H1 (cell line): ENCODE measurements around the gene SV2B. TPM values are rescaled to one million over a fixed set of nuclear protein-coding genes. Genes with fewer than 3 reads are reported as not detected.

Experiments used
- CTCF ChIA-PET: fragments of 300-600 bp; sonication (Branson Sonifier 250); formaldehyde crosslinking; loops from one replicate; lab custom pipeline; 2021; ENCODE audit not compliant: partially characterized antibody; lab: Charles Lee
- POLR2A ChIA-PET: fragments of 300-600 bp; sonication (Branson Sonifier 250); formaldehyde crosslinking; loops from one replicate; lab custom pipeline; 2021; ENCODE audit warnings: inconsistent platforms; ENCODE audit not compliant: partially characterized antibody; lab: Charles Lee
- DNase-seq, 2 experiments: peaks; one replicate each; pipeline versions ENCODE4 v3.0.0 to v3.0.0-alpha.2; 2010 to 2022; ENCODE audit warnings: low spot score in 2 of 2, low read depth in 1 of 2, mixed read lengths in 1 of 2
- FAIRE-seq: peaks from 2 replicates; lab custom pipeline; 2011; peaks lifted over from hg19 to GRCh38; lab: Jason Lieb, UNC
- H2AFZ ChIP-seq: 2 replicates; pipeline ENCODE4 v1.8.1; 2012; ENCODE audit warnings: low read length, inconsistent platforms
- H2AK5ac ChIP-seq: 2 replicates; pipeline ENCODE4 v1.6.1; 2013; ENCODE audit warnings: low read depth, low read length
- H2BK120ac ChIP-seq: replicated peaks from 2 replicates; pipeline ENCODE3; 2013; ENCODE audit warnings: low read depth, low read length, inconsistent platforms
- H2BK12ac ChIP-seq: 2 replicates; pipeline ENCODE4 v1.6.1; 2013; ENCODE audit warnings: low read depth, low read length
- H2BK15ac ChIP-seq: 2 replicates; pipeline ENCODE4 v1.6.1; 2013; ENCODE audit warnings: low read length
- H2BK20ac ChIP-seq: 2 replicates; pipeline ENCODE4 v1.6.1; 2013; ENCODE audit warnings: low read length
- H2BK5ac ChIP-seq: 2 replicates; pipeline ENCODE4 v1.6.1; 2013; ENCODE audit warnings: low read depth, low read length
- H3K14ac ChIP-seq: 2 replicates; pipeline ENCODE4 v1.6.1; 2013; ENCODE audit warnings: inconsistent platforms; ENCODE audit not compliant: insufficient read length
- H3K18ac ChIP-seq: 2 replicates; pipeline ENCODE4 v1.6.1; 2013; ENCODE audit warnings: low read length; ENCODE audit errors: extremely low read depth
- H3K23ac ChIP-seq: 2 replicates; pipeline ENCODE4 v1.6.1; 2013; ENCODE audit warnings: inconsistent platforms; ENCODE audit not compliant: insufficient read length
- H3K23me2 ChIP-seq: 2 replicates; pipeline ENCODE4 v1.6.1; 2013; ENCODE audit warnings: low read depth, low read length
- H3K27ac ChIP-seq: 2 replicates; pipeline ENCODE4 v1.6.1; 2011; ENCODE audit warnings: low read depth, low read length, inconsistent platforms
- H3K27me3 ChIP-seq, 4 experiments: replicated peaks in 1 of 4; 1 replicate in 1 of 4; 2 replicates in 3 of 4; pipeline versions ENCODE4 v1.6.1 to v1.8.1; 2011 to 2013; ENCODE audit warnings: low read length in 3 of 4, mild to moderate bottlenecking in 3 of 4, inconsistent platforms in 2 of 4, mixed read lengths in 2 of 4, moderate library complexity in 1 of 4; ENCODE audit not compliant: control insufficient read depth in 3 of 4, insufficient read depth in 3 of 4; ENCODE audit errors: extremely low read depth in 1 of 4
- H3K36me3 ChIP-seq, 4 experiments: 2 replicates each; pipeline versions ENCODE4 v1.6.1 to v1.8.1; 2011 to 2013; ENCODE audit warnings: mild to moderate bottlenecking in 4 of 4, low read length in 3 of 4, moderate library complexity in 2 of 4, control low read depth in 1 of 4, inconsistent platforms in 1 of 4; ENCODE audit not compliant: insufficient read depth in 4 of 4, control insufficient read depth in 2 of 4
- H3K4ac ChIP-seq: replicated peaks from 2 replicates; pipeline ENCODE3; 2013; ENCODE audit warnings: low read length, low read depth, mixed read lengths, inconsistent platforms; ENCODE audit not compliant: insufficient read length
- H3K4me1 ChIP-seq, 4 experiments: replicated peaks in 1 of 4; 1 replicate in 1 of 4; 2 replicates in 3 of 4; pipeline versions ENCODE4 v1.6.1 to v1.8.1; 2011 to 2013; ENCODE audit warnings: low read length in 3 of 4, inconsistent platforms in 2 of 4, mixed read lengths in 1 of 4; ENCODE audit not compliant: insufficient read depth in 4 of 4, control insufficient read depth in 3 of 4
- H3K4me2 ChIP-seq, 2 experiments: 2 replicates each; pipeline versions ENCODE4 v1.6.1 to v1.8.1; 2011 to 2013; ENCODE audit warnings: low read depth in 2 of 2, low read length in 2 of 2, control low read depth in 1 of 2, inconsistent platforms in 1 of 2, mild to moderate bottlenecking in 1 of 2; ENCODE audit not compliant: insufficient read depth in 1 of 2
- H3K4me3 ChIP-seq, 4 experiments: fragments of 200-600, 300-600 bp in 1 of 4; sonication (generic), shearing (Covaris generic), sonication (Bioruptor Twin) in 1 of 4; 2 replicates each; pipeline versions ENCODE4 v1.5.1 to v1.8.1; 2011 to 2016; ENCODE audit warnings: low read length in 4 of 4, low read depth in 3 of 4, control low read depth in 2 of 4, inconsistent platforms in 2 of 4, mild to moderate bottlenecking in 2 of 4, mixed read lengths in 1 of 4, moderate library complexity in 1 of 4; ENCODE audit not compliant: insufficient read depth in 2 of 4; ENCODE audit errors: extremely low read depth in 1 of 4
- H3K56ac ChIP-seq: replicated peaks from 2 replicates; pipeline ENCODE3; 2013; ENCODE audit warnings: low read depth, mild to moderate bottlenecking, mixed read lengths, low read length, inconsistent platforms; ENCODE audit not compliant: insufficient read length
- H3K79me1 ChIP-seq: 2 replicates; pipeline ENCODE4 v1.6.1; 2013; ENCODE audit warnings: low read depth, low read length, control low read depth
- H3K79me2 ChIP-seq, 2 experiments: 2 replicates each; pipeline versions ENCODE4 v1.6.1 to v1.8.1; 2012 to 2013; ENCODE audit warnings: low read length in 2 of 2, mild to moderate bottlenecking in 2 of 2, inconsistent platforms in 1 of 2; ENCODE audit not compliant: insufficient read depth in 2 of 2, control insufficient read depth in 1 of 2
- H3K9ac ChIP-seq, 4 experiments: replicated peaks in 1 of 4; 1 replicate in 1 of 4; 2 replicates in 3 of 4; pipeline versions ENCODE4 v1.6.1 to v1.8.1; 2011 to 2013; ENCODE audit warnings: low read depth in 3 of 4, low read length in 3 of 4, control low read depth in 2 of 4, mild to moderate bottlenecking in 2 of 4, moderate library complexity in 2 of 4, inconsistent platforms in 1 of 4; ENCODE audit errors: extremely low read depth in 1 of 4
- H3K9me3 ChIP-seq, 2 experiments: 2 replicates each; pipeline versions ENCODE4 v1.6.1 to v1.8.1; 2012 to 2013; ENCODE audit warnings: mild to moderate bottlenecking in 2 of 2, moderate library complexity in 2 of 2, control low read depth in 1 of 2, inconsistent platforms in 1 of 2, low read depth in 1 of 2, low read length in 1 of 2, mixed read lengths in 1 of 2; ENCODE audit not compliant: insufficient read depth in 2 of 2
- H4K20me1 ChIP-seq, 2 experiments: replicated peaks in 1 of 2; 2 replicates each; pipeline versions ENCODE3 to v1.8.1; 2011 to 2013; ENCODE audit warnings: inconsistent platforms in 2 of 2, low read length in 2 of 2, mild to moderate bottlenecking in 1 of 2; ENCODE audit not compliant: insufficient read depth in 2 of 2, control insufficient read depth in 1 of 2
- H4K5ac ChIP-seq: 2 replicates; pipeline ENCODE4 v1.6.1; 2013; ENCODE audit warnings: low read length, low read depth, mixed read lengths, inconsistent platforms; ENCODE audit not compliant: insufficient read length
- H4K8ac ChIP-seq: 2 replicates; pipeline ENCODE4 v1.8.0; 2013; ENCODE audit warnings: mild to moderate bottlenecking, moderate library complexity, low read length, inconsistent platforms; ENCODE audit not compliant: insufficient read depth; ENCODE audit errors: extremely low read depth
- H4K91ac ChIP-seq: replicated peaks from 2 replicates; pipeline ENCODE3; 2013; ENCODE audit warnings: low read length, mixed read lengths, inconsistent platforms; ENCODE audit not compliant: insufficient read length
- CBX8 ChIP-seq: fragments of 300-800, 300-1000 bp; sonication (generic); IDR thresholded peaks from 2 replicates; pipeline ENCODE4 v1.7.1; 2016; ENCODE audit warnings: low read depth, low read length, borderline replicate concordance
- CHD1 ChIP-seq: IDR thresholded peaks from 2 replicates; pipeline ENCODE4 v1.6.1; 2012; ENCODE audit warnings: low read depth, low read length, improper control_type of control experiment
- GABPA ChIP-seq: IDR thresholded peaks from 2 replicates; pipeline ENCODE4 v1.6.1; 2011; ENCODE audit warnings: mild to moderate bottlenecking, low read length, moderate library complexity, borderline replicate concordance; ENCODE audit not compliant: insufficient read depth
- HDAC2 ChIP-seq, 2 experiments: fragments of 300-600 bp in 1 of 2; sonication (generic) in 1 of 2; IDR thresholded peaks; 2 replicates each; pipeline ENCODE4 v1.6.1; 2011 to 2012; ENCODE audit warnings: low read depth in 2 of 2, low read length in 2 of 2, mild to moderate bottlenecking in 2 of 2, moderate library complexity in 2 of 2, borderline replicate concordance in 1 of 2, inconsistent platforms in 1 of 2
- PHF8 ChIP-seq: fragments of 200-600 bp; sonication (generic); conservative IDR thresholded peaks from 2 replicates; pipeline ENCODE4 v1.7.1; 2012; ENCODE audit warnings: low read depth, mild to moderate bottlenecking, inconsistent platforms, low read length, moderate library complexity
- RXRA ChIP-seq: IDR thresholded peaks from 2 replicates; pipeline ENCODE4 v1.6.1; 2011; ENCODE audit warnings: low read depth, mild to moderate bottlenecking, low read length, moderate library complexity; ENCODE audit not compliant: insufficient read depth
- SUZ12 ChIP-seq: fragments of 200-600 bp; sonication (generic); IDR thresholded peaks from 2 replicates; pipeline ENCODE4 v1.6.1; 2012; ENCODE audit warnings: mild to moderate bottlenecking, inconsistent platforms, low read length, moderate library complexity, mixed read lengths
- TCF12 ChIP-seq: IDR thresholded peaks from 2 replicates; pipeline ENCODE4 v1.6.1; 2011; ENCODE audit warnings: low read depth, mild to moderate bottlenecking, low read length
- polyA plus RNA-seq, 7 experiments: library from polyadenylated mRNA; depleted of rRNA in 3 of 7; stranded (reverse) in 5 of 7; unstranded in 2 of 7; fragments of >200 nt in 5 of 7; fragments of 200-250 nt in 2 of 7; gene quantifications; 1 replicate in 5 of 7; 2 replicates in 1 of 7; 4 replicates in 1 of 7; pipeline versions ENCODE4 v1.2.1 to v1.2.3, GENCODE V29; 2011 to 2013; ENCODE audit warnings: missing spikeins in 2 of 7, mixed read lengths in 2 of 7
- total RNA-seq: library from RNA; stranded (reverse); fragmentation: NEBNext Ultra II Directional; extraction: Animal tissue kit (Norgen Biotek cat#: 25700); gene quantifications from 2 replicates; pipeline ENCODE4 v1.2.1, GENCODE V29; 2021

SV2B gene
- total and polyA plus RNA-seq, 2 of the 8 experiments (the other 6 are each of a cell fraction or from before 2014, with no cell fraction given) = 0.09 to 0.20 TPM

DNA sequence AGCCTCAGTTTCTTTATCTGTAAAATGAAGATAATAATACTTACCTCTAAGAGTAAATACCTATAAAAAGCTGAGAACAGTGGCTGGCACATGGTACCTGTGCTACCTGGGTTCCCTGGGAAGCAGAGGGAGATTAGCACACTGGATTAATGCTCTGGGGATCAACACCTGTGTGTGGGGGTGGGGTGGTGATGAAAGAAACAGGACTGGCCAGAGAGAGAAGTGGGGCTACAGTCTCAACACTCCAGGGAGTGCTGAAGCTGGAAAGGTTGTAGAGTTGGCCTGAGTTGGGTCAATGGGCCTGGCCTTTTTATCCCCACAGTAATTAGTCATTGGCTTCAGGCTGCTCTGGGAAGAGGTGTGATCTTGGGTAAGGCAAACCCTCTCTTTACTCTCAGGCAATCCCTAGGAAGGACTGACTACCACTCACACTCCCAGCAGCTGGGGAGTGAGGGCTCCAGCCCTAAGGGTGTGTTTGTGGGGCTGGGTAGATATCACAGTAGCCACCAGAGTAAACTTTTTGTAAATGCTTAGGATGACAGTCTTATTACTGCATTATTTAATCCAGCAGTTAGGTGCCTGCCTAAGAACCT is 102.5 kb downstream of the SV2B start:
- no peaks in the 10 kb centered on the region; the same call in 1 of the 2 replicates for H3K23me2 ChIP-seq
- no peaks in the 10 kb centered on the region for H3K36me3 ChIP-seq
- no peak overlapping the region for H4K5ac ChIP-seq
- H3K56ac ChIP-seq = no peak overlapping the region
- no peak overlapping the region for H3K27ac ChIP-seq
- H3K4me1 ChIP-seq = peaks cover 0 to 5% (median 0%) of the 10 kb centered on the region in 4 experiments; a peak in 2 of 7 replicates
- H3K14ac ChIP-seq = no peak overlapping the region
- H3K4me3 ChIP-seq = no peak overlapping the region
- H3K4ac ChIP-seq = no peak overlapping the region
- H2BK20ac ChIP-seq = no peak overlapping the region
- no peak overlapping the region for H3K9ac ChIP-seq
- no peak overlapping the region; a peak in 1 of 4 replicates for H3K4me2 ChIP-seq
- H2BK12ac ChIP-seq = no peak overlapping the region
- CTCF ChIA-PET = interaction anchor here (0.8 to 2.1 kb wide), 3 partner anchors 13 to 148 kb away, joined by 3 to 8 read pairs (median 3); no protein-coding TSS in a partner anchor
- H3K79me1 ChIP-seq = no peaks in the 10 kb centered on the region
- TF ChIP-seq RXRA (no peak), SUZ12 (no peak), CBX8 (no peak), GABPA (no peak), CHD1 (no peak), TCF12 (no peak), HDAC2 (IDR thresholded peaks at IDR 0.05; ENCODE audit: borderline replicate concordance in 1 of 2, low read depth in 2 of 2, low read length in 2 of 2) (no peak), PHF8 (no peak)
- no peaks in the 10 kb centered on the region for H4K20me1 ChIP-seq
- no peak overlapping the region for H2AK5ac ChIP-seq
- H2AFZ ChIP-seq = no peak overlapping the region
- H2BK15ac ChIP-seq = no peak overlapping the region
- DNase-seq = no peak
- H3K18ac ChIP-seq = no peak overlapping the region
- no peak overlapping the region for H2BK120ac ChIP-seq
- H3K27me3 ChIP-seq = no peaks in the 10 kb centered on the region; a peak in 2 of 7 replicates
- H2BK5ac ChIP-seq = no peak overlapping the region
- POLR2A ChIA-PET = interaction anchor here (1.1 kb wide), 1 partner anchor 181 kb away, joined by 3 read pairs; no protein-coding TSS in a partner anchor
- no peaks in the 10 kb centered on the region for H3K79me2 ChIP-seq
- H3K23ac ChIP-seq = no peak overlapping the region
- no peak for FAIRE-seq
- H4K8ac ChIP-seq = no peak overlapping the region
- no peak overlapping the region for H4K91ac ChIP-seq
- H3K9me3 ChIP-seq = no peaks in the 10 kb centered on the region
